HG03097 (cell line): ENCODE data around the gene ABCA13.

ENCODE experiments used
- ATAC-seq: cut with Tn5 transposase; IDR thresholded peaks from one replicate; pipeline ENCODE4 v1.9.1; 2021; ENCODE audit not compliant: unreplicated experiment, low FRiP score

ABCA13 gene

DNA sequence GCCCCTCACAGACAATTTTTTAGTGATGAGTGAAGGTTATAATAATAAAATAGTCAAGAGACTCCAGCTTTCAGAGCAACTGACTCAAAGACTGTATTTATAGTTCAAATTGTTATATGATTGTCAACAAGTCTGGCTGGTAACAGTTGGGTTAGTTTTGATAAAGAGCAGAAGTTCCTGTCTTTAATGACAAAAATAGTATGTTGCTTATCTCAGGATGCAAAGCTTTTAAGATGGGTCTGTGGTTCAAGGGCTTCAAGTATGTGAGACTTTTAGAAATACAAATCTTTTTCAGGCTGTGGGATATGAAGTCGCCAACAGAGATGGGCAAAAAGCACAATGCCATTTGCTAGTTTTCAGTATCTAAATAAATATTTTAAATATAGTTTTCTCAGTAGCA lies 118.4 kb downstream of the ABCA13 start:
- ATAC-seq, result no peak

DNA sequence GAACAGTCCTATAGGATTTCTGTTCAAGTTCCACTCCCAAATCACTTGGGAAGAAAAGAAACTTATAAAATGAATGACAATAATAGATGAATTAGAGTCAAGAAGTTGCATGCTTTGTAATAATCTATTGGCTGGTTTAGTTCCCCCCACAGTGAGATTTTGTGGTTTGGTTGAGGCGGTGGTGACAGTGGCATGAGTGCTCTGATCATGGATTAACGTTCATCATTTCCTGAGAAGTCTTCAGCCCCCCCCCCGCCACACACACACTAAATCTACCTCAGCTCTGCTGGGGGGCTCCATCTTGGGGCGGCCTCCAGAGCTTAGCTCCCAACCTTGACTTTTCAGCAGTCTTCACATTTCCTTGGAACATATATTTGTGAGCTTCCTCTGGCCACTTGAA lies 121.7 kb downstream of the ABCA13 start:
- no peak for ATAC-seq

DNA sequence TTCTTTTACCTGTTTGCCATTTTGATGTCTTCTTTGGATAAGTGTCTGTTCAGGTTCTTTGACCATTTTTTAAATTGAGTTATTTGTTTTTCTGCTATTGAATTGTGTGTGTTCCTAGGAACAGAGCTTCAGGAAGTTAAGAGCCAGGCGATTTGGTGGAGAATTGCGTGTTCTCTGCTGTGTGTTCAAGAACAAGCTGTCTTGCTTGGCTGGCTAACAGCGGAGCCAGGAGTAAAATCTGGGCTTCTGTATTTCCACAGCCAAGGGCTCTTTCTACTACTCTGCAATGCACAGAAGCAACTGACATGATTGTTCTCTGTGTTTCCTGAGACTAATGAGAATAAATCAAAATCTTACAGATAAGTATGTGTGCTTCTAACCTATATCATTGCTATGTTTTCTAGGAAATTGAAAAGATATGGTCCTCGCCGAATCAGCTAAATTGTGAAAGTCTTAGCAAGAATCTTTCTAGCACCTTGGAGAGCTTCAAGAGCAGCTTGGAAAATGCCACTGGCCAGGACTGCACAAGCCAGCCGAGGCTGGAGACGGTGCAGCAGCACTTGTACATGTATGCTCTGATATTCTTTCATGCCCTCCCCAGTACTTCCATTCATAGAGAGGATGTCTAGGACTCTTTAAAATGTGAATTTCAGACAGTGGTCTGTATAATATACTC lies 124.2 kb downstream of the ABCA13 start:
- ATAC-seq, result no peak

DNA sequence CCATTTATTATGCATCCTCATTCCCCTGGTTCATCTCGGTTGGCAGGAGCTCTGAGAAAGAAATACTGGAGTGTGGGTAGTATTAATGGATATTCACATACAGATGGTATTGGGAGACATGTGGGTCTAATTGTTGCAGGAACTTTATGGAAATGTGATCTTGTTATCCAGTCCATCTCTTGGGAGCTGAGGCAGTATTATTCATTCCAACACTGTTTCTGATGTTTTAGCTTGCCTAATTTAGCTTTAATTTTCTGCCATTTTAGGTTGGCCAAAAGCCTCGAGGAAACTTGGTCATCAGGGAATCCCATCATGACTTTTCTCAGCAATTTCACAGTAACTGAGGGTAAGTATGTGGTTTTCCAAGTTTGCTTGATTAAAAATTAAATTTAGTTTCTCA lies 125.7 kb downstream of the ABCA13 start:
- ATAC-seq, result no peak

DNA sequence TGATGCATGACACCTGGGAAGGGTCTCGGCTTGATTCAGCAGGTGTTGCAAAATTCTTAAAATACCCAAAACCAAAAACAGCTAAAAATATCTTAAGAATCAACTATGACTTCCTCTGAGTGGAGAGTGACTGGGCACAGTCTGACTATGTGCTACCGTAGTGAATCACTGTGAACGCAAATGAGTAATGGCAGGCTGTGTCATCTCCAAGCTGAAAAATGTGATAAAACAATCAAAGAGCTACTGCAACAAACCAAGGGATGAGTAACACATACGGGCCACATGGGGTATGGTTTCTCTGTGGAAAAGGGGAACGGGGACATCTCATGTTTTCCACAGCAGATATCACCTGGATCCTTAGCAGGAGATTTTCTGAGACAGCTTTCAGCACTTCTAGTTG lies 127.5 kb downstream of the ABCA13 start:
- ATAC-seq, result no peak

DNA sequence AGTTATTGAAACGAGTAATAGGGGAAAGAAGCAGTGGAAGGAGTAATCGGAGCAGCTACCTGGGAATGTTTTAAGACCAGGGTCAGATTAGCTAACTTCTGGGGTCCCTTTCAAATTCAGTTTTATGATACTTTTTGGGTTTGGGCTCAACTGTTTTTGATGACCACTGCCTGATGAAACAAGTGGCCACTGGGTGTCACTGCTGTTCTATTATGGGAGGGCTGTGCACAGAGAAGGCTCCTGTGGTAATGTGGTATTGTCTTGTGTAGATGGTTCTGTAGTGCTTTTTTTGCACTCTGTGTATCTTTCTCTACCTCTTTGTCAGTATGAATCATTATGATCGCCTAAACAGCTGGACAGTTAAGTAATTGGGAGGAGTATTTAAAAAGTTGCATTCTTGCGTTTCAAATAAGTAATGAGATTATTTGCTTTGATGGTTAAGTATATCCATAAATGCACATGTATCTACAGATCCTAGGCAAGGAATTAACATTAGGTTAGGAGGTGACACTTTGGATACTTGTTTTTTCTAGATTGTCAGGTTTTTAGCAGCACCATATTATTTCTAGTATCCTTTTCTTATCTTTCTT lies 128.4 kb downstream of the ABCA13 start:
- peak; percentile 70 for ATAC-seq

DNA sequence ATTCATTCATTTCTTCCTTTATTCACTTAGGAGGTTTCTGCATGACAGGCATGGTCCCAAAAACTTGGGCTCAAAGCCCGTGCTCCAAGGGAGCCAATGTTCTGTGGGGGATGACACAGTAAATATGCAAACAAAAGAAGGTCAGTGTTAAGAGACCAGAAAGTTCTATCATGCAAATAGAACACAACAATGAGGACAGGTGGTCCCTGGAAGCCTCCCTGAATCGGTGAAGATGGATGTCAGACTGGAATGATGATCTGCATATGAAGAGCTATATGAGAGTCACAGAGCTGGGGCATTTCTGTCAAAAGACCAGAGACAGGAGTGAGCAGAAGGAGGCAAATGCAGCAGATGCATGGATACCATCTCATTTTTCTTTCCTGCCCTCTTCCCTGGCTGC lies 129.0 kb downstream of the ABCA13 start:
- ATAC-seq, result no peak

DNA sequence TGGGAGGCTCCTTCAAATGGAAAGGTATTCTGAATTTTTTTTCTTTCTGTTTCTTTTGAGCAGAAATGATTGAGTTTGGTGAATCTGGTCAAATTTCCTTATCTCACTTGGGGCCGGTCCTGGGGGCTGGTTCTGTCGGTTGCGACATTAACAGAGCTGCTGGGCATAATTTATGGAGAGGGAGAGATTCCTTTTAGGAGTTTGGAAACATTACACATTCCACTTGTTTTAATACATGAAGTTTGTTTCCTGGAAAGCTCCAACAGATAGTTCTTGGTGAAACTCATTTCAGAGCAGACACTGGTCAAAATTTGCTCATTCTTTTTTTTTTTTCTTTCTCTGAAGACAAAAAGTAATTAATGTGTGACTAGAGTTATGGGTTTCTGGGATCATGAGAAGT lies 129.9 kb downstream of the ABCA13 start:
- ATAC-seq, result no peak

DNA sequence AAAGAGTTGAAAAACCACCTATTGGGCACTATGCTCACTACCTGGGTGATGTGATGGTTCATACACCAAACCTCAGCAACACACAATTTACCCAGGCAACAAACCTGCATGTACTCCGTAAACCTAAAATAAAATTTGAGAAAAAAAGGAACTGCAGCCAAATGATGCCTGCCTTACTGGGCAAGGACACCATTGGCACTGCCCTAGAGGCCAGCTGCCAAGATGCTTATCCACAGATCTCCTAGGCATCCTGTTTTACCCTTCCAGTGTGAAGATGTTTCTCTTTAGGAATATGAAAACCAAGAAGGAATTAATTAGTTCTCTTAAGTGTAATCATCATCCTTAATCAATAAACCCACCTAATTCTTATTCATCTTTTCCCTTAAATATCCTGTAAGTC lies 133.4 kb downstream of the ABCA13 start:
- no peak for ATAC-seq

DNA sequence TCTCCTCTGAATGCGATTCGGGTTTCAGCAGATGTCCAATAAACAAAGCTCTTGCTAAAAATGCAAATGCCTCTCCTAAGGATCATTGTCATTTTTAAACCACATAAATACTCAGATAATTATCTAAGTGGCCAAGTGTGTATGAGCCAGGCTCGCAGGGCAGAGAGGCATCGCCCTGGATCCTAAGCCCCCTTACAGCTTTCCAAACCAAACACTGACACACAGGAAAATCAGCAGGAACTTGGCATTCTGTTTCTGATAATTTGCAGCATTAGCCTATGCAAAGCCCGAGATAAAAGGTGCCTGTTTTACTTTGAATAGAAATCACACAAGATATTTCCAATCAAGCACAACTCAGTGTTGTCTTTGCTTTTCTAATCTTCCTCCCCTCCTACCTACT lies 134.4 kb downstream of the ABCA13 start:
- no peak for ATAC-seq

DNA sequence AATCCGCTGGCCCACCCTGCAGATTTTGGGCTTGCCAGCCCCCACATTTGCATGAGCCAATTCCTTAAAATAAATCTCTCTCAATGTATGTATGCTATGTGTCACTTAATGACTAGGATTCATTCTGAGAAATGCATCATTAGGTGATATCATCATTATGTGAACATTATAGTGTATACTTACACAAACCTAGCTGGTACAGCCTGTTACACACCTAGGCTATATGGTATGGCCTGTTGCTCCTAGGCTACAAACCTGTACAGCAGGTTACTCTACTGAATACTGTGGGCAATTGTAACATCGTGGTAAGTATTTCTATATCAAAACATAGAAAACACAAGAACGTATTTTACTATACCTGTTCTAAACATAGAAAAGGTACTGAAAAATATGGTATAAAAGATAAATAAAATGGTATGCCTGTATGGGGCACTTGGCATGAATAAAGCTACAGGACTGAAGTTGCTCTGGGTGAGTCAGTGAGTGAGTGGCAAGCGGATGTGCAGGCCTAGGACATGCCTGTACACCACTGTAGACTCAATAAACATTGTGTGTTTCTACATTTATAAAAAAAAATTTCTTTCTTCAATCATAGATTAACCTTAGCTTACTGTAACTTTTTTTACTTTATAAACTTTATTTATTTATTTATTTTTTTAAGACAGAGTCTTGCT lies 135.9 kb downstream of the ABCA13 start:
- ATAC-seq, result no peak

DNA sequence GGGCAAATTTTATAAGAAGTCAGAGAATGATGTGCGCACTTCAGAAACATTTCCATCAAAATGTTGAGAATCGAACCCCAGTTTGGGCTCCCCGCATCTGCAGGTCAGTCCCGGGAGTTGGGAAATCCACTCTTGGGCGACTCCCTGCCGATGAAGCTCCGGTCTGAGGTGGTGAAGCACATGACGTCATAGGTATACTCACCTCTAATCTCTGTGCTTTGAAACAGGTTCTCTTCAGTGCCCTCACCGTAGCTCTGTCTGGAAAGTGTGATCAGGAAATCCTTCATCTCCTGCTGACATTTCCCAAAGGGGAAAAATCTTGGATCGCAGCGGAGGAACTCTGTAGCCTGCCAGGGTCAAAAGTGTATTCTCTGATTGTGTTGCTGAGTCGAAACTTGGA lies 138.5 kb downstream of the ABCA13 start:
- no peak for ATAC-seq

DNA sequence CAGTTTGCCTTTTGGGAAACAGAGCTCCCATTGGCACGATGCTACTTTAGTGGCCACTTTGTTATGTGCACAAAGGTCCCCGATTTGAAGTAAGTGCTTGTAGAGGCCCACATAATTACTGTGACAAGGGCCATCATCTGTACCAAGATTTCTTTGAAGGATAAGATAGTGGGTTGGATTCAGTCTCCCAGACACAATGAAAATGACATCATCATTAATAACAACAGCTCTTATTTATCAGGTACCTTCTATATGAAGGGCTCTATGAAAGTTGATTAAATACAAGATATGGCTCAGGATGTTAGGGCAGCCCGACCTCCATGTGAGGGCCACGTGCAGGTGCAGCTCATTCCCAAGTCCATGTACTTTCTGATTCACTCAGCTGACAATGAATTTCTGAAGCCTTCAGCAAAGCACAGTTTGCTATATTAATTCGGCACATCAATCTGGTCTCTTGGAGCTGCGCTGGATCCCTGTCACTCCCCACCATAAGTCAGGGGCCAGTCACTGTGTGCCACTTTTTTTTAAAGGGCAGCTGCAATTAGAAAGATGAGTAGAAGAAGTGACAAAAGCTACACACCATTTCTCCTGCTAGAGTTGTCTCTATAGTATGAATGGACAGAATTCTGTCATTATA lies 140.3 kb downstream of the ABCA13 start:
- no peak for ATAC-seq

DNA sequence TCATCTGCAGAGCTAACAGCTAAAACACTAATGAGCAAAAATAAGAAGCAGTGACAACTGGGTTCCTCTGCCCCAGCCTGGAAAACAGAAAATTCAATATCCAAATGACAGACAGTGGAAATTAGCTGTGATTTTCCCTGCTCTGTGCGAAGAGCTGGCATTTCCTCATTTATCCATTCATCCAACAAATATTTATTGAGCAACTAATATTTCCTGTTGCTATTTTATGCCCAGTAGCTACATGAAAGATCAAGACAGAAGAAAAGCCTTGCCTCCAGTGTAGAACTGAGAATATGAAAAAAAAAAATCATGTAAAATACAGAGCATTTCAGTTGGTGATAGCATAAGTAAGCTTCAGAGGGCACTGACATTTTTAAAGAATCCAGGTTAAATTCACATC lies 140.9 kb downstream of the ABCA13 start:
- no peak for ATAC-seq

DNA sequence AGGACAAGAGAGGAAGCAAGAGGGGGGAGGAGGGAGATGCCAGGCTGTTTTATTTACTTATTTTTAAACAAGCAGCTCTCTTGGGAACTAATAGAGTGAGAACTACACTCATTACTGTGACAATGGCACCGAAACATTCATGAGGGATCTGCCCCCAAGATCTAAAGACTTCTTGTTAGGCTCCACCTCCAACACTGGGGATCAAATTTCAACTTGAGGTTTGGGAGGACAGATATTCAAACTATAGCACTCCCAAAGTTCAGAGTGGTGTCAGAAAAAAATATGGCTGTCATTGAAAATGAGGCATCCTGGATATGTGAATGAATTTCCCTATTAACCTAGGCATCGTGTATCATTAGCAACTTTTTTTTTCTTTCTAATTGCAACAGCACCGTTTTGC lies 145.5 kb downstream of the ABCA13 start:
- no peak for ATAC-seq

DNA sequence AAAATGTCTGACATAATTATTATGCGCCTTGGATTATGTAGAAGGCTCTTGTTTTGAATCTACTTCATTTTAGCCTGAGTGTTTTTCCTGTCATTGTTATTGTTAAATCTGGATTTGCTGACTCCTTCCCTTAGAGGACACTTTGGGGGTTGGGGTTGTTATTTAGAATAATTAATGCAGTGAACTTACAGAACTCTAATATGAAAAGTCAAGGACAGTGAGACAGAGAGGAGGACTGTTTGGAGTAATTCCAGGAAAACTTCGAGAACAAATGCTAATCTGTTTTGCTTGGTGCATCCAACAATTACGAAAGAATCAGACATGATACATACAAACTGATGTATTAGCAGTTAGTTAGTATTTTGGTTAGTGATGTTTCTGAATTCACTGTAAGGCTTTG lies 146.1 kb downstream of the ABCA13 start:
- ATAC-seq, result no peak

DNA sequence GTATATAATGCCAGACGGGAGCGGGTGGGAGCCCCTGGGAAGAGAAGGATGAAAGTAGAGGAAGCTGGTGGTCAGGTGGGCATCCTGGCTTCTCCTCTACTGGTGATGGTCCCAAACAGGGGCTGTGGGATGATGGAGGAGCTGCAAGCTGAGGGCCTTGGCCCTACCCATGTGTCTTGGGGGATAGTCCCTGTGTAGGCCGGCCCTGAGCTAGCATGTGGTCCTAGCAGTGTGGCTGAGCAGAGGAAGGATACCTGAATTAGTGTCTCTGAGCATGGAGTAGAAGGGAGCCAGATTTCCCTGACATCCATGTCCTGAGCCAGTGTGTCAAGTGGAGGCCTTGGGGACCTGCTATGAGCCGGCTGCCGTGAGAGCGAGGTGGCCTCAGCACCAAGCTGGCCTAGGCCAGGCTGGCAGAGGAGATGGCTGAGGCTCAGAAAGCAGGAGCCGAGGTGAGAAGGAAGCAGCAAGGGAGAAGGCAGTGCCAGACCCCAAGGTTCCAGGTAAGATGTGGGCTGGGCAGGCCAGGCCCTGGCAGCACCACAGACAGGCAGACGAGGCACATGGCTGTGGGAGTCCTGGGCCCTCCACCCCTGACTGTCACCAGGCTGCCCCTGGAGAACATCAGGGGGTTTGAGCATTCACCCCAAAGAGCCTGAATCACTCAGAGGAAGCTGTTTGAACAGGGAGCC lies 150.2 kb downstream of the ABCA13 start:
- ATAC-seq, result no peak

DNA sequence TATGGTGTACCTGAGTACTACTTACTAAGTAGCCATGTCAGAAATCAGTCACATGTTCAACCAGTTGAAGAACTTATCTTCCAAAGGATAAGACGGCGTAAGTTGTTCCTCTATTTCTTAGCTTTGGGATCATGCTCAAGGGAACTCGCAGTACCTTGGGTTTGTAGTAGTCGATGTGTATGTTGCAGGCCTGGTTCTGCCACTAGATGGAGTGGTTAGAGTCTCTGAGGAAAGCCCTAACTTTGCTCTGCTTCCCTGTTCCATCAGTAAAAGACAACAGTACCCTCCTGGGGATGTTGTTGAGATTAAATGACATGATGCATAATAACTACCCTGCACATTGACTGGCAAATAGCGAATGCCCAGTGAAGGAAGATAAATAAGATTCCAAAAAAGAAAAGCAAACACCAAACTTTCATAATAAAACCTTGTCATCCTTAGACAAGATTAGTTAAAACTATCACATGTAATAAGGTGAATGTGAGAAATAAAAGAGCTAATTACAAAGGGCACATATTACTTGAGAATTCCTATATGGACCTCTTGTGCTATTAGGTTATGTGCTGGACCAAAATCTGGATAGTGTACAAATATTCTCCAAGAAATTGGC lies 165.9 kb downstream of the ABCA13 start:
- ATAC-seq, result no peak

DNA sequence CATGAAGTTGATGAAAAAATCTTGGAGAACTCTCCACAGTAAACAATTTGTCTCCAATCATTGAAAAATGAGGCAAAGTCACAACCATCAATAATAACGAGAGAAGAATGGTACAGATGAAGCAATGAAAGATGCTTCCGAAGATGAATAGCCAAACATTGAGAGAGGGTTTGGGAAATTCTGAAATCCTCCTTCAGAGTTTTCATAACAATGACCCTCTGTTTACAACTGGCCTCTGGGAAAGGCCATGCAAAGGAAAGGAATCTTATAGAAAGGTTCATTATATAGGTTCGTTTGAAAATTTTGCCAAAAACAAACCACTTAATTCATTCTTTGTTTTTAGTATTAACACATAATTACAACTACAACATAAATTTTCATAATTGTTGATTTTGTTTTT lies 166.5 kb downstream of the ABCA13 start:
- no peak for ATAC-seq

DNA sequence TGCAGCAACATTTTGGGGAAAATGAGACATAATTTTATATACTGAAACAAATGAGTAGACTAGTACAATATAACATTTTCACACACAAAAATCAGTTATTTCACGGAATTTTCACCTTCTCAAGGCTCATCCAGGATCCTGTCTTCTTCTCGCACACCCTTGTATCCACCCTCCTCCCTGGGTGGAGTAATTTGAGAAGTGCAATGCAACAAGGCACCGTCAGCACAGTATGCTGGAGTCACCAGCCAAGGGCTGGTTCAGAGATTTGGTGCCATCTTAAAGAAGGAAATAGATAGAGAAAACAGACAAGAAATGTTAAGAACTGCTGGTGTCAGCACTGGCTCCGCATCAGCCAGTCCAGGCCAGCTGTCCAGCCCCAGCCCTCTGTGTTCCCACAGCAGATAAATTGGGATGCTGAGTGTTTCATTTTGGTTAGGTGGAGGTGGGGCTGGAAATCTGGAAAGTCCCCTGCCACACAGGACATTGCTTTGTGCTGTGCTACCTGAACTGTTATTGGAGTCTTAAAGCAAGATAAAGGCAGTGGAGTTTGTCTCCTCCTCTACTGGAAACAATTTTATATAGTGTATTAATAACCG lies 176.1 kb downstream of the ABCA13 start:
- ATAC-seq, result no peak
